H9 (cell line): ENCODE measurements around the gene LINGO4. TPM values are rescaled to one million over a fixed set of nuclear protein-coding genes. Genes with fewer than 3 reads are reported as not detected.

Experiments used
- DNase-seq: peaks from one replicate; pipeline ENCODE4 v3.0.0-alpha.2; 2017
- H2AFZ ChIP-seq: one replicate; pipeline ENCODE4 v1.6.1; 2013; ENCODE audit warnings: mild to moderate bottlenecking, low read length, control low read depth, moderate library complexity
- H2AK5ac ChIP-seq: 2 replicates; pipeline ENCODE4 v1.6.1; 2013; ENCODE audit warnings: low read length, control low read depth, mixed read lengths; ENCODE audit not compliant: insufficient read length
- H2BK120ac ChIP-seq: one replicate; pipeline ENCODE4 v1.6.1; 2013; ENCODE audit warnings: low read depth, mild to moderate bottlenecking, low read length, control low read depth, inconsistent platforms; ENCODE audit not compliant: poor library complexity, severe bottlenecking
- H2BK12ac ChIP-seq: 2 replicates; pipeline ENCODE4 v1.6.1; 2013; ENCODE audit warnings: low read length, control low read depth, mixed read lengths, low read depth; ENCODE audit not compliant: insufficient read length
- H2BK15ac ChIP-seq: 2 replicates; pipeline ENCODE4 v1.6.1; 2013; ENCODE audit warnings: low read depth, low read length, control low read depth
- H2BK20ac ChIP-seq: one replicate; pipeline ENCODE4 v1.6.1; 2013; ENCODE audit warnings: low read depth, mild to moderate bottlenecking, low read length, control low read depth, inconsistent platforms; ENCODE audit not compliant: poor library complexity, severe bottlenecking
- H2BK5ac ChIP-seq: 2 replicates; pipeline ENCODE4 v1.6.1; 2013; ENCODE audit warnings: low read length, control low read depth, mixed read lengths; ENCODE audit not compliant: insufficient read length
- H3K14ac ChIP-seq: 2 replicates; pipeline ENCODE4 v1.6.1; 2013; ENCODE audit warnings: low read length, control low read depth; ENCODE audit not compliant: insufficient read depth
- H3K18ac ChIP-seq: 2 replicates; pipeline ENCODE4 v1.6.1; 2013; ENCODE audit warnings: low read depth, mild to moderate bottlenecking, mixed read lengths, low read length, control low read depth; ENCODE audit not compliant: insufficient read length
- H3K23ac ChIP-seq: 2 replicates; pipeline ENCODE4 v1.6.1; 2013; ENCODE audit warnings: low read length, control low read depth, mixed read lengths, low read depth; ENCODE audit not compliant: insufficient read length
- H3K23me2 ChIP-seq: 2 replicates; pipeline ENCODE4 v1.6.1; 2013; ENCODE audit warnings: low read depth, mild to moderate bottlenecking, mixed read lengths, low read length, control low read depth; ENCODE audit not compliant: insufficient read length, poor library complexity, severe bottlenecking
- H3K27ac ChIP-seq: 2 replicates; pipeline ENCODE4 v1.5.1; 2013; ENCODE audit warnings: low read length, control low read depth, mixed read lengths, low read depth; ENCODE audit not compliant: insufficient read length
- H3K27me3 ChIP-seq: 2 replicates; pipeline ENCODE4 v1.6.1; 2013; ENCODE audit warnings: low read length, control low read depth, inconsistent platforms; ENCODE audit not compliant: insufficient read depth
- H3K4ac ChIP-seq: 2 replicates; pipeline ENCODE4 v1.6.1; 2013; ENCODE audit warnings: low read depth, mild to moderate bottlenecking, control low read depth, inconsistent platforms, low read length, moderate library complexity
- H3K4me1 ChIP-seq: 2 replicates; pipeline ENCODE4 v1.6.1; 2013; ENCODE audit warnings: low read length, control low read depth, inconsistent platforms; ENCODE audit not compliant: insufficient read depth
- H3K4me2 ChIP-seq: 2 replicates; pipeline ENCODE4 v1.6.1; 2013; ENCODE audit warnings: low read length, control low read depth, mixed read lengths; ENCODE audit not compliant: insufficient read length, insufficient read depth
- H3K56ac ChIP-seq: 2 replicates; pipeline ENCODE4 v1.6.1; 2013; ENCODE audit warnings: low read depth, mild to moderate bottlenecking, mixed read lengths, low read length, control low read depth; ENCODE audit not compliant: insufficient read length
- H3K79me1 ChIP-seq: 2 replicates; pipeline ENCODE4 v1.6.1; 2013; ENCODE audit warnings: low read depth, mild to moderate bottlenecking, moderate library complexity, low read length, control low read depth, inconsistent platforms; ENCODE audit not compliant: insufficient read depth, poor library complexity, severe bottlenecking
- H3K79me2 ChIP-seq: 2 replicates; pipeline ENCODE4 v1.6.1; 2013; ENCODE audit warnings: low read length, control low read depth, inconsistent platforms; ENCODE audit not compliant: insufficient read depth
- H3K9ac ChIP-seq: 2 replicates; pipeline ENCODE4 v1.6.1; 2013; ENCODE audit warnings: low read length, control low read depth, mixed read lengths; ENCODE audit not compliant: insufficient read length; ENCODE audit errors: extremely low read depth
- H3K9me3 ChIP-seq: one replicate; pipeline ENCODE4 v1.6.1; 2013; ENCODE audit warnings: low read depth, low read length, inconsistent platforms; ENCODE audit not compliant: control insufficient read depth
- H3T11ph ChIP-seq: one replicate; pipeline ENCODE4 v1.6.1; 2013; ENCODE audit warnings: mild to moderate bottlenecking, low read length, control low read depth, inconsistent platforms
- H4K20me1 ChIP-seq: one replicate; pipeline ENCODE4 v1.6.1; 2013; ENCODE audit not compliant: control insufficient read depth, insufficient read length, insufficient read depth
- H4K5ac ChIP-seq: 2 replicates; pipeline ENCODE4 v1.6.1; 2013; ENCODE audit warnings: low read depth, mild to moderate bottlenecking, mixed read lengths, low read length, control low read depth; ENCODE audit not compliant: insufficient read length
- H4K8ac ChIP-seq: replicated peaks from 2 replicates; pipeline ENCODE4 v1.6.1; 2013; ENCODE audit warnings: low read length, control low read depth, mixed read lengths, low read depth; ENCODE audit not compliant: insufficient read length
- H4K91ac ChIP-seq: 2 replicates; pipeline ENCODE4 v1.6.1; 2013; ENCODE audit warnings: low read depth, mild to moderate bottlenecking, moderate library complexity, mixed read lengths, low read length, control low read depth; ENCODE audit not compliant: insufficient read length
- H3K27ac Mint-ChIP-seq, 3 experiments: 2 replicates in 2 of 3; 3 replicates in 1 of 3; pipeline ENCODE4 v1.8.0; 2020 to 2021; ENCODE audit warnings: mixed read lengths in 3 of 3, mild to moderate bottlenecking in 1 of 3, moderate library complexity in 1 of 3
- H3K27me3 Mint-ChIP-seq: 2 replicates; pipeline ENCODE4 v1.8.0; 2021; ENCODE audit warnings: low read depth, mild to moderate bottlenecking, moderate library complexity, mixed read lengths
- H3K36me3 Mint-ChIP-seq, 3 experiments: 2 replicates in 2 of 3; 3 replicates in 1 of 3; pipeline ENCODE4 v1.8.0; 2020 to 2021; ENCODE audit warnings: low read depth in 3 of 3, mixed read lengths in 3 of 3; ENCODE audit not compliant: insufficient read depth in 1 of 3
- H3K4me1 Mint-ChIP-seq, 2 experiments: 2 replicates each; pipeline ENCODE4 v1.8.0; 2020; ENCODE audit warnings: mixed read lengths in 2 of 2
- H3K4me3 Mint-ChIP-seq, 2 experiments: 2 replicates in 1 of 2; 3 replicates in 1 of 2; pipeline ENCODE4 v1.8.0; 2020 to 2021; ENCODE audit warnings: mild to moderate bottlenecking in 2 of 2, mixed read lengths in 2 of 2, moderate library complexity in 1 of 2
- H3K9me3 Mint-ChIP-seq, 2 experiments: 2 replicates in 1 of 2; 3 replicates in 1 of 2; pipeline ENCODE4 v1.8.0; 2020; ENCODE audit warnings: mild to moderate bottlenecking in 2 of 2, mixed read lengths in 2 of 2, moderate library complexity in 1 of 2
- CTCF ChIP-seq: fragments of 200-600 bp; sonication (generic); conservative IDR thresholded peaks from 3 replicates; pipeline ENCODE4 v1.8.0; 2021; ENCODE audit warnings: antibody characterized with exemption, mild to moderate bottlenecking
- WGBS: extraction: QIAGEN DNeasy Blood & Tissue Kit; methylation state at CpG from one replicate; pipeline ENCODE4 v1.1.7; 2013; ENCODE audit warnings: missing lambda C conversion rate, low lambda C conversion rate, mixed read lengths; ENCODE audit not compliant: insufficient read length; ENCODE audit errors: extremely low coverage; 5-methylcytosine and 5-hydroxymethylcytosine counted together
- total RNA-seq: library from RNA; stranded (reverse); gene quantifications from 2 replicates; pipeline ENCODE4 v1.2.1, GENCODE V29; 2021

Gene LINGO4
- total RNA-seq, 1 experiment from 2014 or later, result not detected

GRCh38 chr1:151787689-151788088 lies 17.5 kb downstream of the LINGO4 start:
- H2BK5ac ChIP-seq, result no peak overlapping the region
- no peak overlapping the region for H4K5ac ChIP-seq
- H3K23ac ChIP-seq, result no peak overlapping the region
- no peak overlapping the region for H3K14ac ChIP-seq
- Mint-ChIP-seq H3K27me3 (no peaks in the 10 kb centered on the region), H3K4me3 (no peak overlapping the region), H3K4me1 (peaks cover 14 to 18% of the 10 kb centered on the region in 2 experiments), H3K9me3 (no peaks in the 10 kb centered on the region; a peak in 2 of 5 replicates), H3K27ac (no peak overlapping the region), H3K36me3 (no peaks in the 10 kb centered on the region)
- no peak overlapping the region for H2BK20ac ChIP-seq
- no peaks in the 10 kb centered on the region for H3K9me3 ChIP-seq
- no peaks in the 10 kb centered on the region; the same call in 1 of the 2 replicates for H3K4me1 ChIP-seq
- no peaks in the 10 kb centered on the region for H3K27me3 ChIP-seq
- no peak overlapping the region for H2AK5ac ChIP-seq
- peaks cover 3% of the 10 kb centered on the region for H3K23me2 ChIP-seq
- H2BK120ac ChIP-seq, result no peak overlapping the region
- WGBS, result no CpG with 5 or more reads among the region's 3 CpGs
- H4K20me1 ChIP-seq, result no peaks in the 10 kb centered on the region
- H4K91ac ChIP-seq, result no peak overlapping the region
- no peak overlapping the region for H3K4me2 ChIP-seq
- H4K8ac ChIP-seq, result no peak overlapping the region
- TF ChIP-seq CTCF, result no peak
- no peak overlapping the region for H2BK12ac ChIP-seq
- no peak overlapping the region for H3T11ph ChIP-seq
- H3K79me2 ChIP-seq, result no peaks in the 10 kb centered on the region
- H3K79me1 ChIP-seq, result no peaks in the 10 kb centered on the region
- H2AFZ ChIP-seq, result no peak overlapping the region
- H3K9ac ChIP-seq, result no peak overlapping the region
- H2BK15ac ChIP-seq, result no peak overlapping the region
- no peak overlapping the region for H3K56ac ChIP-seq
- DNase-seq, result no peak
- no peak overlapping the region for H3K18ac ChIP-seq
- H3K27ac ChIP-seq, result no peak overlapping the region
- H3K4ac ChIP-seq, result no peak overlapping the region
